HL-60 (cell line): ENCODE data around the gene TBATA.
A peak's percentile ranks its signal among the peaks of the same experiment; 100 is the strongest.

Experiments used
- CTCF ChIP-seq: IDR thresholded peaks from one replicate; pipeline ENCODE4 v1.5.1; 2011; ENCODE audit warnings: low read length, control low read depth, inconsistent platforms; ENCODE audit not compliant: insufficient read depth
- GABPA ChIP-seq: IDR thresholded peaks from 2 replicates; pipeline ENCODE4 v1.6.1; 2012; ENCODE audit warnings: low read depth
- POLR2AphosphoS5 ChIP-seq: IDR thresholded peaks from 2 replicates; pipeline ENCODE4 v1.6.1; 2012; ENCODE audit warnings: low read depth
- REST ChIP-seq: IDR thresholded peaks from 2 replicates; pipeline ENCODE4 v1.6.1; 2012; ENCODE audit warnings: low read depth; ENCODE audit not compliant: insufficient replicate concordance

- TF ChIP-seq CTCF (no peak), POLR2AphosphoS5 (no peak), REST (peak; percentile 43), GABPA (no peak)
Observed at GRCh38 chr10:70753026-70753663, 32.0 kb downstream of the TBATA start.
